IMR-90 (cell line): ENCODE measurements around the gene HGFAC. TPM values are rescaled to one million over a fixed set of nuclear protein-coding genes. Genes with fewer than 3 reads are reported as not detected.

Experiments
- ATAC-seq: fragments of 200-7000 bp; cut with Tn5 transposase; 2 replicates; pipeline ENCODE4 v1.9.1; 2020; ENCODE audit warnings: low read depth, mild to moderate bottlenecking, moderate library complexity
- BruUV-seq: library from RNA; stranded (reverse); fragments of 400-500 nt; replicated peaks from 2 replicates; lab custom pipeline; 2021; lab: Mats Ljungman, UMichigan
- CTCF ChIA-PET: fragments of 300-600 bp; formaldehyde crosslinking; extraction: SDS; loops from one replicate; lab custom pipeline; 2021; ENCODE audit warnings: antibody characterized with exemption; lab: Yijun Ruan, JAX
- POLR2A ChIA-PET: fragments of 300-600 bp; sonication (Branson Sonifier 250); formaldehyde crosslinking; loops from one replicate; lab custom pipeline; 2022; ENCODE audit warnings: antibody characterized with exemption; ENCODE audit not compliant: unreplicated experiment; lab: Charles Lee
- DNase-seq: peaks from one replicate; pipeline ENCODE4 v3.0.0; 2013
- H2AFZ ChIP-seq: replicated peaks from 2 replicates; pipeline ENCODE3; 2013; ENCODE audit warnings: low read length, mild to moderate bottlenecking; ENCODE audit not compliant: poor library complexity
- H2AK5ac ChIP-seq: 2 replicates; pipeline ENCODE4 v1.6.1; 2013; ENCODE audit warnings: low read depth, low read length, inconsistent platforms
- H2AK9ac ChIP-seq: replicated peaks from 2 replicates; pipeline ENCODE3; 2013; ENCODE audit warnings: mild to moderate bottlenecking, low read depth, low read length, moderate library complexity; ENCODE audit not compliant: poor library complexity
- H2BK120ac ChIP-seq: 2 replicates; pipeline ENCODE4 v1.6.1; 2013; ENCODE audit warnings: low read depth, low read length, inconsistent platforms
- H2BK15ac ChIP-seq: 3 replicates; pipeline ENCODE4 v1.6.1; 2013; ENCODE audit warnings: low read depth, low read length, inconsistent platforms
- H2BK20ac ChIP-seq: 2 replicates; pipeline ENCODE4 v1.6.1; 2013; ENCODE audit warnings: low read depth, mild to moderate bottlenecking, inconsistent platforms, low read length, moderate library complexity
- H2BK5ac ChIP-seq: 2 replicates; pipeline ENCODE4 v1.6.1; 2013; ENCODE audit warnings: mild to moderate bottlenecking, low read depth, low read length, inconsistent platforms; ENCODE audit not compliant: poor library complexity, severe bottlenecking
- H3K14ac ChIP-seq: replicated peaks from 2 replicates; pipeline ENCODE4 v1.6.1; 2013; ENCODE audit warnings: low read depth, low read length, inconsistent platforms
- H3K18ac ChIP-seq: 2 replicates; pipeline ENCODE4 v1.6.1; 2013; ENCODE audit warnings: low read depth, low read length, control low read depth
- H3K23ac ChIP-seq: 2 replicates; pipeline ENCODE4 v1.6.1; 2013; ENCODE audit warnings: low read depth, low read length, inconsistent platforms
- H3K27ac ChIP-seq: 2 replicates; pipeline ENCODE4 v1.5.1; 2013; ENCODE audit warnings: mild to moderate bottlenecking, control low read depth, low read length; ENCODE audit not compliant: insufficient read depth
- H3K27me3 ChIP-seq: 2 replicates; pipeline ENCODE4 v1.6.1; 2013; ENCODE audit warnings: low read length; ENCODE audit not compliant: control insufficient read depth, insufficient read depth
- H3K36me3 ChIP-seq: 2 replicates; pipeline ENCODE4 v1.6.1; 2013; ENCODE audit warnings: low read length, mixed read lengths; ENCODE audit not compliant: control insufficient read depth, insufficient read depth
- H3K4ac ChIP-seq: 2 replicates; pipeline ENCODE4 v1.6.1; 2013; ENCODE audit warnings: low read depth, low read length, inconsistent platforms
- H3K4me1 ChIP-seq: 2 replicates; pipeline ENCODE4 v1.6.1; 2013; ENCODE audit warnings: low read length, mixed read lengths; ENCODE audit not compliant: control insufficient read depth, insufficient read depth
- H3K4me2 ChIP-seq: 2 replicates; pipeline ENCODE4 v1.6.1; 2013; ENCODE audit warnings: low read depth, mild to moderate bottlenecking, control low read depth, low read length, moderate library complexity
- H3K4me3 ChIP-seq: 2 replicates; pipeline ENCODE4 v1.5.1; 2013; ENCODE audit warnings: low read depth, mild to moderate bottlenecking, control low read depth, low read length, moderate library complexity; ENCODE audit not compliant: insufficient read depth
- H3K56ac ChIP-seq: 2 replicates; pipeline ENCODE4 v1.6.1; 2013; ENCODE audit warnings: low read length, inconsistent platforms; ENCODE audit not compliant: insufficient read depth; ENCODE audit errors: extremely low read depth
- H3K79me1 ChIP-seq, 2 experiments: 2 replicates each; pipeline ENCODE4 v1.6.1; 2013; ENCODE audit warnings: low read length in 2 of 2, inconsistent platforms in 1 of 2, low read depth in 1 of 2
- H3K9ac ChIP-seq: 2 replicates; pipeline ENCODE4 v1.6.1; 2013; ENCODE audit warnings: low read depth, low read length, control low read depth
- H3K9me1 ChIP-seq: 2 replicates; pipeline ENCODE4 v1.6.1; 2013; ENCODE audit warnings: low read length, inconsistent platforms; ENCODE audit not compliant: insufficient read depth
- H3K9me3 ChIP-seq: 2 replicates; pipeline ENCODE4 v1.6.1; 2013; ENCODE audit warnings: low read length; ENCODE audit not compliant: control insufficient read depth, insufficient read depth
- H4K20me1 ChIP-seq: 2 replicates; pipeline ENCODE4 v1.6.1; 2013; ENCODE audit warnings: low read length, inconsistent platforms; ENCODE audit not compliant: insufficient read depth
- H4K5ac ChIP-seq: 2 replicates; pipeline ENCODE4 v1.6.1; 2013; ENCODE audit warnings: mild to moderate bottlenecking, low read depth, low read length, control low read depth
- H4K8ac ChIP-seq, 2 experiments: 2 replicates each; pipeline ENCODE4 v1.6.1; 2013; ENCODE audit warnings: low read depth in 2 of 2, low read length in 2 of 2, control low read depth in 1 of 2, inconsistent platforms in 1 of 2
- H4K91ac ChIP-seq: 2 replicates; pipeline ENCODE4 v1.6.1; 2013; ENCODE audit warnings: low read depth, low read length, inconsistent platforms; ENCODE audit not compliant: insufficient read depth
- BHLHE40 ChIP-seq: fragments of 150-350 bp; IDR thresholded peaks from 2 replicates; pipeline ENCODE4 v1.6.1; 2016; ENCODE audit warnings: mild to moderate bottlenecking, low read depth, low read length
- CHD1 ChIP-seq: IDR thresholded peaks from 2 replicates; pipeline ENCODE4 v1.6.1; 2012; ENCODE audit warnings: low read depth, low read length, improper control_type of control experiment
- CTCF ChIP-seq: conservative IDR thresholded peaks from 2 replicates; pipeline ENCODE4 v1.5.1; 2012; ENCODE audit warnings: mild to moderate bottlenecking, low read depth, low read length, improper control_type of control experiment
- ELK1 ChIP-seq: fragments of 150-350 bp; IDR thresholded peaks from 2 replicates; pipeline ENCODE4 v1.6.1; 2016; ENCODE audit warnings: low read depth, mild to moderate bottlenecking, low read length, moderate library complexity, borderline replicate concordance
- FOS ChIP-seq: fragments of 150-350 bp; IDR thresholded peaks from 2 replicates; pipeline ENCODE4 v1.6.1; 2016; ENCODE audit warnings: low read depth, low read length
- MAFK ChIP-seq: IDR thresholded peaks from 2 replicates; pipeline ENCODE4 v1.6.1; 2012; ENCODE audit warnings: low read depth, low read length, improper control_type of control experiment
- MAZ ChIP-seq: IDR thresholded peaks from 2 replicates; pipeline ENCODE4 v1.6.1; 2012; ENCODE audit warnings: low read depth, mild to moderate bottlenecking, low read length, improper control_type of control experiment, moderate library complexity, borderline replicate concordance
- MXI1 ChIP-seq: IDR thresholded peaks from 2 replicates; pipeline ENCODE4 v1.6.1; 2012; ENCODE audit warnings: low read depth, mild to moderate bottlenecking, low read length, moderate library complexity, borderline replicate concordance
- NFE2L2 ChIP-seq: fragments of 150-350 bp; IDR thresholded peaks from 2 replicates; pipeline ENCODE4 v1.6.1; 2016; ENCODE audit warnings: low read depth, mild to moderate bottlenecking, low read length
- POLR2A ChIP-seq: IDR thresholded peaks from 2 replicates; pipeline ENCODE4 v1.6.1; 2012; ENCODE audit warnings: mild to moderate bottlenecking, low read depth, low read length
- RAD21 ChIP-seq: IDR thresholded peaks from 2 replicates; pipeline ENCODE4 v1.6.1; 2012; ENCODE audit warnings: low read length, improper control_type of control experiment
- RCOR1 ChIP-seq: IDR thresholded peaks from 2 replicates; pipeline ENCODE4 v1.6.1; 2012; ENCODE audit warnings: mild to moderate bottlenecking, low read length, improper control_type of control experiment; ENCODE audit not compliant: insufficient replicate concordance
- RFX5 ChIP-seq: IDR thresholded peaks from 2 replicates; pipeline ENCODE4 v1.8.0; 2012; ENCODE audit warnings: low read depth, mild to moderate bottlenecking, low read length, moderate library complexity
- SMC3 ChIP-seq: fragments of 150-350 bp; IDR thresholded peaks from 2 replicates; pipeline ENCODE4 v1.6.1; 2016; ENCODE audit warnings: low read depth, mild to moderate bottlenecking, antibody characterized with exemption, low read length, moderate library complexity
- USF2 ChIP-seq: fragments of 150-350 bp; IDR thresholded peaks from 2 replicates; pipeline ENCODE4 v1.6.1; 2017; ENCODE audit warnings: mild to moderate bottlenecking, antibody characterized with exemption, low read length, low read depth
- WGBS, 2 experiments: methylation state at CpG; one replicate each; pipeline versions ENCODE4 v1.1.5 to v1.1.7; 2013; ENCODE audit warnings: missing lambda C conversion rate in 2 of 2; ENCODE audit not compliant: insufficient read length in 1 of 2; ENCODE audit errors: extremely low coverage in 2 of 2; 5-methylcytosine and 5-hydroxymethylcytosine counted together
- dilution Hi-C: fragments of 300-500 bp; cut with HindIII; formaldehyde crosslinking; loops from one replicate; pipeline ENCODE4 v1.14.3; 2018; ENCODE audit warnings: low sequenced_read_pairs; ENCODE audit not compliant: unreplicated experiment
- in situ Hi-C: fragments of 300-500 bp; cut with MboI; formaldehyde crosslinking; loops from 3 replicates; pipeline ENCODE4 v1.14.3; 2019; ENCODE audit warnings: low sequenced_read_pairs, inconsistent platforms, mixed read lengths
- intact Hi-C: fragments of 100-400 bp; cut with micrococcal nuclease; formaldehyde crosslinking; loops from 2 replicates; pipeline ENCODE4 v1.10.0; 2022
- polyA plus RNA-seq, 3 experiments: library from polyadenylated mRNA; depleted of rRNA; stranded (reverse); fragments of >200 nt; gene quantifications; 2 replicates each; pipeline ENCODE4 v1.2.3, GENCODE V29; 2012; ENCODE audit warnings: low replicate concordance in 1 of 3
- total RNA-seq: library from RNA; depleted of rRNA; stranded (reverse); fragments of >200 nt; gene quantifications from 2 replicates; pipeline ENCODE4 v1.2.3, GENCODE V29; 2012

HGFAC gene
- total and polyA plus RNA-seq, 2 of the 4 experiments (the other 2 are of a cell fraction) = 0.05 TPM; not detected in 1

- Histone ChIP-seq H3K36me3 (no peaks in the 10 kb centered on the region), H3K27me3 (no peaks in the 10 kb centered on the region), H3K14ac (no peak overlapping the region), H3K56ac (no peak overlapping the region), H2BK5ac (no peak overlapping the region), H2BK20ac (no peak overlapping the region), H2AFZ (no peak overlapping the region), H3K27ac (no peak overlapping the region), H3K4me1 (no peaks in the 10 kb centered on the region), H2BK15ac (no peak overlapping the region), H4K91ac (no peak overlapping the region), H4K8ac (no peak overlapping the region), H3K9me1 (peaks cover 3% of the 10 kb centered on the region; the same call in 1 of the 2 replicates), H4K20me1 (peaks cover 21% of the 10 kb centered on the region), H2BK120ac (no peak overlapping the region), H3K4me3 (no peak overlapping the region), H3K9ac (no peak overlapping the region), H3K4me2 (no peak overlapping the region), H2AK9ac (no peak overlapping the region), H3K23ac (no peak overlapping the region), H3K18ac (no peak overlapping the region), H4K5ac (no peak overlapping the region), H3K4ac (no peak overlapping the region), H3K9me3 (peaks cover 2% of the 10 kb centered on the region), H3K79me1 (peaks cover 9 to 10% of the 10 kb centered on the region in 2 experiments; a peak in 3 of 4 replicates), H2AK5ac (no peak overlapping the region)
- ChIA-PET POLR2A (no interaction called here), CTCF (no interaction called here)
- TF ChIP-seq RAD21 (no peak), RFX5 (no peak), MAFK (no peak), POLR2A (no peak), NFE2L2 (no peak), MXI1 (no peak), CTCF (no peak), SMC3 (no peak), RCOR1 (no peak), ELK1 (no peak), FOS (no peak), MAZ (no peak), CHD1 (no peak), USF2 (no peak), BHLHE40 (no peak)
- no TSS peak for BruUV-seq
- dilution Hi-C loops (no loop called here), intact Hi-C loops (no loop called here), in situ Hi-C loops (no loop called here)
- ATAC-seq (no peak), DNase-seq (no peak)
- 74% methylated on average over 4 of the region's 15 CpGs; no CpG with 5 or more reads in 1 of the 2 experiments for WGBS, 2 experiments
These were observed 32.1 kb upstream of the HGFAC start for GRCh38 chr4:3409571-3410091.
